ENCODE measurements around the gene TRAF4. TPM values are rescaled to one million over a fixed set of nuclear protein-coding genes. Genes with fewer than 3 reads are reported as not detected.

Gene TRAF4
- total and polyA plus RNA-seq, 9 of the 15 experiments (the other 6 are each of a cell fraction or from before 2014, with no cell fraction given), result 2.4 to 147 (median 72.4) TPM

DNA sequence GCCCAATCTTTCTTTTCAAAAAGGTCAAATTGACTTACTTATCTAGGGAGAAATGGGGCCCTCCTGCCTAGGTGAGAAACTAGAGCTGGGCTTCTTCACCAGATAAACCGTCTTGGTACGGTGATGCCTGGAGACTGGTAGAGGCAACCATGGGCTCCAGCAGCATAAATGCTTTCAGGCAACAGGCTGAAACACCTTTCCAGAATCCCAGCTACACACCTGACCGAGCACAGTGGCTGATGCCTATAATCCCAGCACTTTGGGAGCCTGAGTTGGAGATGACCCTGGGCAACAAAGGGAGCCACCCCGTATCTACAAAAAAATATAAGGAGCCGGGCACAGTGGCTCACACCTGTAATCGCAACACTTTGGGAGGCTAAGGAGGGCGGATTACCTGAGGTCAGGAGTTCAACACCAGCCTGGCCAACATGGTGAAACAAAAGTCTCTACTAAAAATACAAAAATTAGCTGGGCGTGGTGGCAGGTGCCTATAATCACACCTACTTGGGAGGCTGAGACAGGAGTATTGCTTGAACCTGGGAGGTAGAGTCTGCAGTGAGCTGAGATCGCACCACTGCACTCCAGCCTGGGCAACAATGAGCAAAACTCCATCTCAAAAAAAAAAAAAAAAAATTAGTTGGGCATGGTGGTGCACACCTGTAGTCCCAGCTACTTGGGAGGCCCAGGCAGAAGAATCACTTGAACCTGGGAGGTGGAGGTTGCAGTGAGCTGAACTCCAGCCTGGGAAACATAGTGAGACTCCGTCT is 8.0 kb downstream of the TRAF4 start (continued):
- TF ChIP-seq, protein P1, sequence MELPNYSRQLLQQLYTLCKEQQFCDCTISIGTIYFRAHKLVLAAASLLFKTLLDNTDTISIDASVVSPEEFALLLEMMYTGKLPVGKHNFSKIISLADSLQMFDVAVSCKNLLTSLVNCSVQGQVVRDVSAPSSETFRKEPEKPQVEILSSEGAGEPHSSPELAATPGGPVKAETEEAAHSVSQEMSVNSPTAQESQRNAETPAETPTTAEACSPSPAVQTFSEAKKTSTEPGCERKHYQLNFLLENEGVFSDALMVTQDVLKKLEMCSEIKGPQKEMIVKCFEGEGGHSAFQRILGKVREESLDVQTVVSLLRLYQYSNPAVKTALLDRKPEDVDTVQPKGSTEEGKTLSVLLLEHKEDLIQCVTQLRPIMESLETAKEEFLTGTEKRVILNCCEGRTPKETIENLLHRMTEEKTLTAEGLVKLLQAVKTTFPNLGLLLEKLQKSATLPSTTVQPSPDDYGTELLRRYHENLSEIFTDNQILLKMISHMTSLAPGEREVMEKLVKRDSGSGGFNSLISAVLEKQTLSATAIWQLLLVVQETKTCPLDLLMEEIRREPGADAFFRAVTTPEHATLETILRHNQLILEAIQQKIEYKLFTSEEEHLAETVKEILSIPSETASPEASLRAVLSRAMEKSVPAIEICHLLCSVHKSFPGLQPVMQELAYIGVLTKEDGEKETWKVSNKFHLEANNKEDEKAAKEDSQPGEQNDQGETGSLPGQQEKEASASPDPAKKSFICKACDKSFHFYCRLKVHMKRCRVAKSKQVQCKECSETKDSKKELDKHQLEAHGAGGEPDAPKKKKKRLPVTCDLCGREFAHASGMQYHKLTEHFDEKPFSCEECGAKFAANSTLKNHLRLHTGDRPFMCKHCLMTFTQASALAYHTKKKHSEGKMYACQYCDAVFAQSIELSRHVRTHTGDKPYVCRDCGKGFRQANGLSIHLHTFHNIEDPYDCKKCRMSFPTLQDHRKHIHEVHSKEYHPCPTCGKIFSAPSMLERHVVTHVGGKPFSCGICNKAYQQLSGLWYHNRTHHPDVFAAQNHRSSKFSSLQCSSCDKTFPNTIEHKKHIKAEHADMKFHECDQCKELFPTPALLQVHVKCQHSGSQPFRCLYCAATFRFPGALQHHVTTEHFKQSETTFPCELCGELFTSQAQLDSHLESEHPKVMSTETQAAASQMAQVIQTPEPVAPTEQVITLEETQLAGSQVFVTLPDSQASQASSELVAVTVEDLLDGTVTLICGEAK (IDR thresholded peaks at IDR 0.05), result no peak
- TF ChIP-seq, protein P1 (CRISPR knock-in tag; IDR thresholded peaks at IDR 0.05), result no peak
- TF ChIP-seq, protein P2, sequence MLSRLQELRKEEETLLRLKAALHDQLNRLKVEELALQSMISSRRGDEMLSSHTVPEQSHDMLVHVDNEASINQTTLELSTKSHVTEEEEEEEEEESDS (CRISPR knock-in tag; IDR thresholded peaks at IDR 0.05), result no peak
- TF ChIP-seq, protein P3, sequence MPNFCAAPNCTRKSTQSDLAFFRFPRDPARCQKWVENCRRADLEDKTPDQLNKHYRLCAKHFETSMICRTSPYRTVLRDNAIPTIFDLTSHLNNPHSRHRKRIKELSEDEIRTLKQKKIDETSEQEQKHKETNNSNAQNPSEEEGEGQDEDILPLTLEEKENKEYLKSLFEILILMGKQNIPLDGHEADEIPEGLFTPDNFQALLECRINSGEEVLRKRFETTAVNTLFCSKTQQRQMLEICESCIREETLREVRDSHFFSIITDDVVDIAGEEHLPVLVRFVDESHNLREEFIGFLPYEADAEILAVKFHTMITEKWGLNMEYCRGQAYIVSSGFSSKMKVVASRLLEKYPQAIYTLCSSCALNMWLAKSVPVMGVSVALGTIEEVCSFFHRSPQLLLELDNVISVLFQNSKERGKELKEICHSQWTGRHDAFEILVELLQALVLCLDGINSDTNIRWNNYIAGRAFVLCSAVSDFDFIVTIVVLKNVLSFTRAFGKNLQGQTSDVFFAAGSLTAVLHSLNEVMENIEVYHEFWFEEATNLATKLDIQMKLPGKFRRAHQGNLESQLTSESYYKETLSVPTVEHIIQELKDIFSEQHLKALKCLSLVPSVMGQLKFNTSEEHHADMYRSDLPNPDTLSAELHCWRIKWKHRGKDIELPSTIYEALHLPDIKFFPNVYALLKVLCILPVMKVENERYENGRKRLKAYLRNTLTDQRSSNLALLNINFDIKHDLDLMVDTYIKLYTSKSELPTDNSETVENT (CRISPR knock-in tag; IDR thresholded peaks at IDR 0.05), result no peak
- TF ChIP-seq, protein P4, sequence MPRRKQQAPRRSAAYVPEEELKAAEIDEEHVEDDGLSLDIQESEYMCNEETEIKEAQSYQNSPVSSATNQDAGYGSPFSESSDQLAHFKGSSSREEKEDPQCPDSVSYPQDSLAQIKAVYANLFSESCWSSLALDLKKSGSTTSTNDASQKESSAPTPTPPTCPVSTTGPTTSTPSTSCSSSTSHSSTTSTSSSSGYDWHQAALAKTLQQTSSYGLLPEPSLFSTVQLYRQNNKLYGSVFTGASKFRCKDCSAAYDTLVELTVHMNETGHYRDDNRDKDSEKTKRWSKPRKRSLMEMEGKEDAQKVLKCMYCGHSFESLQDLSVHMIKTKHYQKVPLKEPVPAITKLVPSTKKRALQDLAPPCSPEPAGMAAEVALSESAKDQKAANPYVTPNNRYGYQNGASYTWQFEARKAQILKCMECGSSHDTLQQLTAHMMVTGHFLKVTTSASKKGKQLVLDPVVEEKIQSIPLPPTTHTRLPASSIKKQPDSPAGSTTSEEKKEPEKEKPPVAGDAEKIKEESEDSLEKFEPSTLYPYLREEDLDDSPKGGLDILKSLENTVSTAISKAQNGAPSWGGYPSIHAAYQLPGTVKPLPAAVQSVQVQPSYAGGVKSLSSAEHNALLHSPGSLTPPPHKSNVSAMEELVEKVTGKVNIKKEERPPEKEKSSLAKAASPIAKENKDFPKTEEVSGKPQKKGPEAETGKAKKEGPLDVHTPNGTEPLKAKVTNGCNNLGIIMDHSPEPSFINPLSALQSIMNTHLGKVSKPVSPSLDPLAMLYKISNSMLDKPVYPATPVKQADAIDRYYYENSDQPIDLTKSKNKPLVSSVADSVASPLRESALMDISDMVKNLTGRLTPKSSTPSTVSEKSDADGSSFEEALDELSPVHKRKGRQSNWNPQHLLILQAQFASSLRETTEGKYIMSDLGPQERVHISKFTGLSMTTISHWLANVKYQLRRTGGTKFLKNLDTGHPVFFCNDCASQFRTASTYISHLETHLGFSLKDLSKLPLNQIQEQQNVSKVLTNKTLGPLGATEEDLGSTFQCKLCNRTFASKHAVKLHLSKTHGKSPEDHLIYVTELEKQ (CRISPR knock-in tag; IDR thresholded peaks at IDR 0.05), result no peak
- TF ChIP-seq, protein P5, sequence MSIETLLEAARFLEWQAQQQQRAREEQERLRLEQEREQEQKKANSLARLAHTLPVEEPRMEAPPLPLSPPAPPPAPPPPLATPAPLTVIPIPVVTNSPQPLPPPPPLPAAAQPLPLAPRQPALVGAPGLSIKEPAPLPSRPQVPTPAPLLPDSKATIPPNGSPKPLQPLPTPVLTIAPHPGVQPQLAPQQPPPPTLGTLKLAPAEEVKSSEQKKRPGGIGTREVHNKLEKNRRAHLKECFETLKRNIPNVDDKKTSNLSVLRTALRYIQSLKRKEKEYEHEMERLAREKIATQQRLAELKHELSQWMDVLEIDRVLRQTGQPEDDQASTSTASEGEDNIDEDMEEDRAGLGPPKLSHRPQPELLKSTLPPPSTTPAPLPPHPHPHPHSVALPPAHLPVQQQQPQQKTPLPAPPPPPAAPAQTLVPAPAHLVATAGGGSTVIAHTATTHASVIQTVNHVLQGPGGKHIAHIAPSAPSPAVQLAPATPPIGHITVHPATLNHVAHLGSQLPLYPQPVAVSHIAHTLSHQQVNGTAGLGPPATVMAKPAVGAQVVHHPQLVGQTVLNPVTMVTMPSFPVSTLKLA (conservative IDR thresholded peaks at IDR 0.05), result no peak
- TF ChIP-seq RBFOX2 (IDR thresholded peaks at IDR 0.05; ENCODE audit: low read depth, low read length) (no peak), TCFL5 (CRISPR knock-in tag; conservative IDR thresholded peaks at IDR 0.05) (no peak), KLF6 (CRISPR knock-in tag; IDR thresholded peaks at IDR 0.05; ENCODE audit: borderline replicate concordance) (no peak)

Data from K562 (cell line).